Lower leg skin (tissue), 3 donors: Measurements from ENCODE around the gene SSX2IP.

Experiments used
- CTCF ChIP-seq, 3 donors: fragments of 450-650 bp; IDR thresholded peaks; one replicate each; pipeline ENCODE4 v1.5.1; 2016; ENCODE audit warnings: antibody characterized with exemption in 3 of 3, mild to moderate bottlenecking in 3 of 3, moderate library complexity in 2 of 3
- POLR2A ChIP-seq, 2 donors: fragments of 450-650 bp; IDR thresholded peaks; one replicate each; pipeline ENCODE4 v1.6.1; 2016 to 2017; ENCODE audit warnings: antibody characterized with exemption in 2 of 2, mild to moderate bottlenecking in 1 of 2, moderate library complexity in 1 of 2

DNA sequence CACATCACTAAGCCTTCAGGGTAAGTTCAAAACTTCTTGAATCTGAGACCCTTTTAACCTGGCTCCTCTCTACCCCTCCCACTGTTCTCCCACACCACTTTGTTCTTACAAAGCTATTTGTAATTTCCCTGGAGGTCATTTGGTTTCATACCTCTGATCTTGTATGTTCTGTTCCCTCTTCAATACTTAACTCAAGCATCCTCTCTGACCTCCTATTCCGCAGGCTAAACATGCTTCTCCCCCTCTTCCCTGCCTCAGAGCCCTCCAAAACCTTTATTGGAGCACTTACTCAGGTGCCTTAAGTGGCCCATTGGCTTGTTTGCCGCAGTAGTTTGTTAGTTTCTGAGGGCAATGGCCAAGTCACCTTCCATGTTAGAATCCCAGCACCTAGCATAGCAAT is 54.8 kb downstream of the SSX2IP start:
- TF ChIP-seq CTCF (IDR thresholded peaks at IDR 0.05) (no peak), POLR2A (IDR thresholded peaks at IDR 0.05) (no peak)
